GM10248 (cell line): ENCODE measurements around the gene NIPA2.

Experiments
- CTCF ChIA-PET: fragments of 300-600 bp; sonication (Branson Sonifier 250); formaldehyde crosslinking; extraction: SDS; loops from one replicate; lab custom pipeline; 2021; ENCODE audit warnings: antibody characterized with exemption; lab: Yijun Ruan, JAX
- POLR2A ChIA-PET: fragments of 350-650 bp; sonication (Branson Sonifier 250); formaldehyde crosslinking; extraction: SDS; loops from one replicate; lab custom pipeline; 2020; ENCODE audit warnings: antibody characterized with exemption; lab: Yijun Ruan, JAX
- DNase-seq: peaks from one replicate; pipeline ENCODE4 v3.0.0; 2012; ENCODE audit errors: extremely low spot score
- TF ChIP-seq, protein P1 (sequence below): IDR thresholded peaks from 2 replicates; pipeline ENCODE4 v1.5.1; 2012; ENCODE audit warnings: mild to moderate bottlenecking, low read depth; ENCODE audit errors: extremely low read depth, missing control alignments, control extremely low read depth

The NIPA2 gene

DNA sequence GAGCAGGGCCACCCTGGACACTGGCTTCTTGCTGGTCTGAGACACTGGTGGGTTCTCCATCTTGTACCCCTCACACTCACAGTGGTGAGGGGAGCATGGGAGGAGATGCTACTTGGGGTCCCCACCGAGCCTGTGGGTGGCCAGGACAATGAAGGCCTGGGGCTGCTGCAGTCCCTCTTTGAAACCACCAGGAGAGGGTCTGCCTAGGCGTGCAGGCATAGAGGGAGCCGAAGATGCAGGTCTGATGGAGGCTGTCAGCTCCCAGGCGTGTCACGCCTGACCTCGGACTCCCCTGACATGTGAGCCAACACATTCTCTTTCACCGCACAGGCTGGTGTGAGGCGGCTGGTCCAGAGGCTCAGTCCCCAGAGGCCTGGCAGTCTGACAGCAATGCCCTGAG lies 39.1 kb downstream of the NIPA2 start:
- POLR2A ChIA-PET, result no interaction called here

DNA sequence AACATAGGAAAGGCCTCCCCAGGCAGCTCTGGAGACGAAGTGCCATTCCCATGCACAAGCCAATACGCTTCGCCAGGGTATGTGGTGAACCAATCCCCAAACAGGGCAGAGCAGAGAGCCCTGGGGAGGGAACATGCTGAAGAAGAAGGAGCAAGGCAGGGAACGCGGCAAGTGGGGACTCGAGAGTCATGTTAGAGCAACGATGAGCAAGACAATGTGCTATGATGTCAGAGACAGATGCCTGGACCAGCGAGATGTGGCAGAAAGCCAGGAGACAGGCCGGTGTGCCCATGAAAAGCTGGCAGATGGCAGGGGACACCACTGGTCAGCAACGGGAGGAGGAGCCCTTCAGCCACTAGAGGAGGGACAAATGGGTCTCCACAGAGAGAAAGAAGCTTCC lies 39.6 kb downstream of the NIPA2 start:
- ChIA-PET POLR2A (interaction anchor here (0.6 kb wide), 1 partner anchor 12 kb away, joined by 3 read pairs; no protein-coding TSS in a partner anchor), CTCF (no interaction called here)
- TF ChIP-seq, protein P1, sequence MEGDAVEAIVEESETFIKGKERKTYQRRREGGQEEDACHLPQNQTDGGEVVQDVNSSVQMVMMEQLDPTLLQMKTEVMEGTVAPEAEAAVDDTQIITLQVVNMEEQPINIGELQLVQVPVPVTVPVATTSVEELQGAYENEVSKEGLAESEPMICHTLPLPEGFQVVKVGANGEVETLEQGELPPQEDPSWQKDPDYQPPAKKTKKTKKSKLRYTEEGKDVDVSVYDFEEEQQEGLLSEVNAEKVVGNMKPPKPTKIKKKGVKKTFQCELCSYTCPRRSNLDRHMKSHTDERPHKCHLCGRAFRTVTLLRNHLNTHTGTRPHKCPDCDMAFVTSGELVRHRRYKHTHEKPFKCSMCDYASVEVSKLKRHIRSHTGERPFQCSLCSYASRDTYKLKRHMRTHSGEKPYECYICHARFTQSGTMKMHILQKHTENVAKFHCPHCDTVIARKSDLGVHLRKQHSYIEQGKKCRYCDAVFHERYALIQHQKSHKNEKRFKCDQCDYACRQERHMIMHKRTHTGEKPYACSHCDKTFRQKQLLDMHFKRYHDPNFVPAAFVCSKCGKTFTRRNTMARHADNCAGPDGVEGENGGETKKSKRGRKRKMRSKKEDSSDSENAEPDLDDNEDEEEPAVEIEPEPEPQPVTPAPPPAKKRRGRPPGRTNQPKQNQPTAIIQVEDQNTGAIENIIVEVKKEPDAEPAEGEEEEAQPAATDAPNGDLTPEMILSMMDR, result no peak
- DNase-seq, result no peak

More for the DNA sequence above, 39.1 kb downstream of the NIPA2 start:
- CTCF ChIA-PET, result interaction anchor here (1.1 kb wide), 1 partner anchor 8 kb away, joined by 3 read pairs; no protein-coding TSS in a partner anchor
- TF ChIP-seq, protein P1, result no peak
- DNase-seq, result no peak

DNA sequence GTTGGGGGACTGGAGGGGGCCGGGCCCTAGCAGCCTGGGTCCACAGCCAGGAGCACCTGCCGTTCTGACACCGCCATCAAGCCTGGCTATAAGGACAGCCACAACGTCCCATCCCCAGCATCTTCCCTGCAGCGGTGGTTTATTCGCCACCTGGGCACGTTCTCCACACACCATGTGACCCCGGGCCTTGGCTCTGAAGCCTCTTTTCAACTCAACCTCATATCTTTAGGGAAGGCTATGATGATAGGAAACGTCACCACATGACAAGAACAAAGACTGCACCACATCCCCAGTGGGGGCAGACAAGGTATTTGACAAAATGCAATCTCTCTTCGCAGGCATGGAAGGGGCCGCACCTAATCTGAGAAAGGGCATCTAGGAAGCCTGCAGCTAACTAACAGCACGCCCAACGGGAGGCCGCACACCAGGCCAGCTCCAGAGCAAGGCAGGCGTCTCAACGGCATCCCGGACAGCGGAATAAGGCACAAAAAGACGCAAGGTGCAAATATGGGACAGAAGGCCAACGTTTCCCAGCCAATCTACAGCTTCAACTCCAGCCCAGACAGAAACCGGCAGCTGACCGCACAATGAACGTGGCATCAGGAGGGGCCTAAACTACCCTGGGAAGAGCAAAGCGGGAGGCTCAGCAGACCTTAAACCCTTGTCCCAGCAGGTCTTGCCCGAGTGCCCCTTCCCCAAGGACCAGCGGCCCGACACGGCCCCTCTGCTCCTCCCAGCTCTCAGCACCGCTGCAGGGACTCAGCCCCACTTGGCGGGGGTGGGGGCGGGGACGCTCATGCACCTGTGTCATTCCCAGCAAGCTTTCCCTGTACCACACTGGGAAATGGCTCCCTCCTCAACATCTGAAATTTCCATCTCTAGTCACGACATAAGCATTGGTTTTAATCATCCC lies 41.9 kb downstream of the NIPA2 start:
- TF ChIP-seq, protein P1, result no peak
- POLR2A ChIA-PET, result no interaction called here
- DNase-seq, result no peak
- CTCF ChIA-PET, result no interaction called here

DNA sequence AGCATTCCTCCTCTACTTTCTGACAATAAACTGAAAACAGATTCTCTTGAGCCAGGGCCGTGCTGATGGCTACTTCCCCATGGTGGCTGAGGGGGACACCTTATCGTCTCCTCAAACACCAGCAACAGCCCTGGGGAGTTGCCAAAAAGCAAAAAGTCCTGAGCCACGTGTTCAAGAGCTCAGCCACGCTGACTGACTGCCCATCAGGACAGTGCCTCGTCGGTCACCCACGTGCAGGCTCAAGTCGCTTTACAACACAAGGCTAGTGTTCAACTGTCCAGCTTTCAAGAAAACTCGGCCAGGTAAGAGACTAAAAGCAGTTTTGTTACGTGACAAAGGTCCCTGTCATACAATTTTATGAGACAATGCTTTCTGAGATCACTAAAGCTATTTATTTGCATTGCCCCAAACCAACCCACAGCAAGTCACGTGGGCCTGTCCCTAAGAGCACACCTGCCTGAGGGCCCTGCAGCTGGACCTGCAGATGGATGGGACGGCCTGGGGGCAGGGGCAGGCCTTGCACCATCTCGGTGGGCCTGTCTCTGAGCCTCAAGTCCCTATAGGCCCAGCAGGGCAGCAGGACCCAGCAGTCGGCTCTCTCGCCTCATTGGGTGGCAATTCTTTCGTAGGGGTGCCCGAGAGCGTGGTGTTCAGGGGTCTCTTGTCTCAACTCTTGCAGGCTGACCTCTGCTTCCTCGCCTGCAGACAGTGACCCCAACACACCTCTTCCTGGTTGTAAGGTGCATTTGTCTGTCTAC lies 42.7 kb downstream of the NIPA2 start:
- TF ChIP-seq, protein P1, result no peak
- CTCF ChIA-PET, result no interaction called here

DNA sequence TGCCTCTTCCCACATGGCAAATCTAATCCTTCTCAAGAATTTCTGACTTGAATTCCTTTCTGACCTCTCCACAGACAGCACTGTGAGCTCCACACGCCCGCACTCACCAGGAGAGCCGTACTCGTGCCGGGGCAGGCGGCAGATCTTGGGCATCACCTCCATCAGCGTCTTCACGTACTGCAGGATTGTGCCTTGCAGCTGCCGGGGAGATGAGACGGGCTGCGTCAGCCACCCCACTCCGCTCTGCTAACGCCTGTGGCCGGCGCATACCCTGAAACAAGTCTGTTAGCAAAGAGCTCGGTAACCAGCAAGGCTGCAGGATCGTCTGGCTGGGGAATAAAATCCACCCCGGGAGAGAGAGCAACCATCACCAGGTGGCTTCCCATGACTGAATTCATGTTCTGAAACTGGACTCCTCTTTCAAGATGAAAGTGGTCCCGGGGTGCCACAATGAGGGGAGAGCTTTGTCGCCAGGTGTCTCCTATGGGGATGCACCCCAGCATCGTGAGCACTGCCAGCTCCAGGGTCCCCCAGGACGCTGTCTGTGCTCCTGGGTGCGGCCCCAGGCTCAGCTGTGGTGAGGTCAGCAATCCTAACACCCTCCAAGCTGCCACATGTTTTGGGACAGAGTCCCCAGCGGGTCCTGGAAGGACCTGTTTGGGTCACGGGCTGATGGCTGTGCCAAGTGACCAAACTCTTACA lies 43.4 kb downstream of the NIPA2 start:
- POLR2A ChIA-PET, result no interaction called here
- CTCF ChIA-PET, result no interaction called here
- TF ChIP-seq, protein P1, result no peak
- no peak for DNase-seq

More for the DNA sequence above, 42.7 kb downstream of the NIPA2 start:
- no peak for DNase-seq
- POLR2A ChIA-PET, result no interaction called here

DNA sequence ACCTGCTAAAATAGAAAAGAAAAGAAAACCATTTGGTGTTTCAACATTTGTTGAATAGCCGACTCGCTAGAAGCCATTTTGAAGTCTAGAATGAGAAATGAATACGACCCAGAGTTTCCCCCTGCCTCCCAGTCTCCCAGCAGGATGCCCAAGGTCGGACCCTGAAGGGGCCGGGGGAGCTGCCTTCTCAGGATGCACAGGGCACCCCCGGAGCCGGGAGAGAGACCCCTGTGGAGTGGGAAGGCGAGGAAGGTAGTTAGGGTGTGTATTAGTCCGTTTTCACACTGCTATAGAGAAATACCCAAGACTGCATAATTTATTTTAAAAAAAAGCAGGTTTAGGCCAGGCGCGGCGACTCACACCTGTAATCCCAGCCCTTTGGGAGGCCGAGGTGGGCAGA lies 44.7 kb downstream of the NIPA2 start:
- POLR2A ChIA-PET, result no interaction called here
- DNase-seq, result no peak
- TF ChIP-seq, protein P1, result no peak
- CTCF ChIA-PET, result no interaction called here
